Stimulated activated CD8-positive, alpha-beta memory T cell treated with anti-CD3 and anti-CD28 coated beads, Interleukin-7, amount 100 ng/mL, for 48 hours (primary cell): Measurements from ENCODE around the gene S100A5.

Source experiments
- DNase-seq, 2 donors: peaks; one replicate each; pipeline ENCODE4 v3.0.0-alpha.2; 2020; ENCODE audit warnings: low read depth in 1 of 2; ENCODE audit errors: extremely low read depth in 1 of 2

Gene S100A5

DNA sequence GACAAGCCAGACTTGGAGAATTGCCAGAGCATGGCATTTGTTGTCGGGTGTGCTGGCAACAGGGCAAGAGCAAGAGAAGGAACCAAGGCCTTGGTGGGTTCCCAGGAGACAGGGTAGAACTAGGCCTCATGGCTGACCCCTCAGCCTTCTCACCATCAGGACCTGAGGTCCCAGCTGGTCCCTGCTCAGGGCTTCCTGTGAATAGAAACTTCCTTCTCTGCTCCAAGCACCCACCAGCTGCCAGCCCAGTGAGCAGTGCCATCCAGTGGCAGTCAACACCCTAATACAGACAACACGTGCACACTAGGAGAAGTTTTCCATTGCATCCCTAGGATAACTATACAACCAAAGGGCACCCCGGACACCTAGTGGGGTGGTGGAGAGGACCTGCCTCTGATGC is 27.7 kb downstream of the S100A5 start:
- DNase-seq = no peak

DNA sequence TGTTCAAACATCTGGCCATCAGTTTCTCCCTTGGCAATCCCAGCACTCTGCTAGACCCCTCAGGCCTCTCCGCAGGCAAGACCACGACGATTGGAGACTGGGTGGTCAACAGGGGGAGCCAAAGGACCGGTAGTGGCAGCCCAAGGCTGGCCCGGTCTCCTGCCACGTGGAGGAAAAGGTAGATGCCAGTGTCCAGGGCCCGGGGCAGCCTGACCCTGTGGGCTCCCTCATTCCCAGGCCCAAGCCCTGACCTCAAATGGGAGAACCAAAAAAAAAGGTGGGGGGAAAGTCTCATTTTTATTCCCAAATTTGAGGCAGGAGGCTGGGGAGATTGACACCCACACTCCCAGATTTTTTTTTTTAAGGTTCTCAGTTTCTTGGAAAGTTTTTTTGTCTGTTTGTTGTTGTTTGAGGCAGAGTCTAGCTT is 29.7 kb downstream of the S100A5 start:
- peak; percentile 43 to 74 for DNase-seq

DNA sequence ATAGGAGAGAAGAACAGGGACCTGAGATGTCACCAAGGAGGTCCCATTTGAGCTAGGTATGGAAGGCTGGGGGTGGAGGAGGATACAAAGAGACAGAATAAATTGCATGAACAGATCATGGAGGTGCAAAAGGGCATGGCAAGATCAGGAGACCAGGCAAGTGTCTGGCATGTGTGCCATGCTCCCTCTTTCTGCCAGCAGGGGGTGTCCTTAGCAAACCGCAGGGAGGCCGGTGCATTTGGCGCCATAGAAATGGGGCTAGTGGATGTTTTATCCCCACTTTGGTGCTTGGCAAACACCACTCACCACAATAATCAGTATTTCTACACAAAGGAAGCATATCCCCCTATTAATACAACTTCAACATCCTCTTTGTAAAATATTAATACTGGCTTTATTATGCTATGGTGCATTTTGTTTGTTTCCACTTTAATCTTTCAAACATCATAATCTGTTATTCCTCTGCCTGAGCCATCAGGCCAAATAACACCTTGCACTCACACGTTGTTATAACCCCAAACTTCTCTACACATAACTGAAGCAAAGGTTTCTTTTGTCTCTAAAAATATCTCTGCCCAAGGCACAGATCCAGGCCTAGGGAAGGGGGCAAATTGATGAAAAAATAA is 30.9 kb downstream of the S100A5 start:
- DNase-seq = peak; percentile 45 to 51

DNA sequence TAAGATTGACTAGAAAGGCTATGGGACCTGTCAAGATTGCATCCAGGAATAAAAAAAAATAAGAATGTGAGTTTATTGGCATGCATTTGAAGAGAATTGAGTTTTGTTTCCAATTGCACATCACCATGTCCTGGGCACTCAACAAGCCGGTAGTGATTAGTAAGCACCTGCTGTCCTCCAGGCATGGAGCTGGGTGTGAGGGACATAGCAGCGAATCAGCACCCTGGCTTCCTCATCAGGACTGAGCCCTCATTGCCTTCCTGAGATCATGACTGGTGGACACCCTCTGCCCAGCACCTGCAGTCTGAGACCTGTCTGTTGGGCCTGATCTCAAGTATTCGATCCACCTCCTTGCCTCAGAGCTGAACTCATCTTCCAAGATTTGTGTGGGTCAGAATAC is 31.7 kb downstream of the S100A5 start:
- no peak for DNase-seq

DNA sequence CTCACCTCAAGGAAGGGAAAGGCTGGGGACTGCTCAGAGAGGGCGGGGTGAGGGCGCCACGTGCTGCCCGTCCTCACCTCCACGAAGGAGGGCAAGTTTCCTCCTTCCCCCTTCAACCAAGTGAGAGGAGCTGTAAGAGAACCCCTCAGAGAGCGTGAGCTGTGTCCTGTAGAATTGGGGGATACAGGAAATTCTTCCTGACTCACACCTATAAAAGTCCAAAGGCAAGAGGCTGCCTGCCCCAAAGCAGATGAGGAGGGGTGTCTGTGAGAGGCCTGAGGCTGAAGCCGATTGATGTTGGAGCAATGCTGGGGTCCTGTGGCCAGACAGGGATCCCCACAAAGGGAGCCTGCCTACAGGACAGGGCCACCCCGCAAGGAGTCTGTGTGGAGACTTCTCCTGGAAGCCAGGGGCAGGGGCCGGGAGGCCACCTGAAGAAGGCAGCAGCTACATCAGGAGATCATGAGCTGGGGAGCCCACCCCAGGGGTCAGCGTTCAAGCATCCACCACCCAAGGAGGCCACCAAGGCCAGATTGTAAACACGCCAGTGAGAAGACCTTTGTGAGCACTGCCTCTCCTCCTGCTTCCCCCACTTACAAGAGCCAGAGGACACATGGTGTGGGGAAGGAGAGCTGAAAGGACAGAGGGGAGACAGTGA is 32.7 kb downstream of the S100A5 start:
- DNase-seq = no peak

DNA sequence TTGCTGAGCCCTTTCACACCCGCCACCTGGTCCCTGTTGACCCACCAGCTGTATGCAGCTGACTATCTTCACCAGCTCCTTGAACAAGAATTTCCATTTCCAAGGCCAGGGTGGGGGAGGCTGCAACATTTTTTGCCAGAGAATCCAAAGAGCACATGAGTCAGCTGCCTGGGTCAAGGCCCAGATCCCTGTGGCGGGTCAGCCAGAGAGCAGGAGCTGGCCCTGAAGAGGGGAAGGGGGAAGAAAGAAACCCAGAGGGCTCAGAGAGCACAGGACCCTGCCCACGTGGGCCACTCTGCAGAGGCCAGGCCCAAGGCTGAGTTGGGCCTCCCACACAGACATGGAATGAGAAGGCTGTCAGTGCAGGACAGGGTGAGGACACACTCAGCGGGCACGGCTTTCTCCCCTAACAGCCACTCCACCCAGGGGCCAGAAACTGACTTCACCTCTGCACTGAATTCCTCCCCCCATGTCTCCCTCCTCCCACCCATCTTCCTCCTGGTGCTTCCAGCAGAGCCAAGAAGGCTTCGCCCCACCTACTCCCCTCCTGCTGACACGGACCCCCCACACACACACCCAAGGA is 33.8 kb downstream of the S100A5 start:
- DNase-seq = no peak

DNA sequence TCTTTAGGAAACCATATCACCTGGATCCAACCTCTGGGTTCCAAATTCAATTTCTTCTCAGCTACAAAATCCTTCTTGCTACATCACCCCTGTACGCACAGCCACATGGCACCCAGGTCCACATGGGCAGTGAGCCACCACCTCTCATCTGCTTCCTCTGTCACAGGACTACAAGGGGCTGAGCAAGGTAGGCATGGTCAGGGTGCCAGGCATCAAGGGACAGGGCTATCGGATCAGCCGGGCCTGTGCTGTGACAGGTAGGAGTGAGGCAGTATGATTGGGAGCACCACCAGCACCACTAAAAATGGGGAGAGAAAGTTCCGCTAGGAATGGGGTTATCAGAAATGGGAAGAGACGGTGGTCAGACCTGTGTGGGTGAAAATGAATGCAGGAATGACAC is 34.3 kb downstream of the S100A5 start:
- no peak for DNase-seq

DNA sequence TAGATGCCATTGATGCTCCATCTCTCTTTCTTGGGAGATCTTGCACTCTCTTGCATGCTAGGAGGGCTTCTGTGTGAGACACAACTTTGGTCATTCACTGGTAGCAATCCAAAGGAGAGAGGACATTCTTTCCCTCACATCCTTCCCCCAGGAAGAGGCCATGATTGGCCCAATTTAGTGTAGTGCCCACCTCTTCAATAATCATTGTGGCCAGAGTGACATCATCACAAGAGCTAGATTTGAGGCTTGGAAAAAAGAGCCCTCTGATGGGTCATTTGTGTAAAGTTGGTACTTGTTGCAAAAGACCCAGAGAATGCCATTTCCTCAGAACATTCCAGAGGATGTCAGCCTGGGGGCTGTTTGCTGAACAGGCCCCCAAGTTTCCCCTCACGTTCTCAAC is 35.2 kb downstream of the S100A5 start:
- DNase-seq = no peak

DNA sequence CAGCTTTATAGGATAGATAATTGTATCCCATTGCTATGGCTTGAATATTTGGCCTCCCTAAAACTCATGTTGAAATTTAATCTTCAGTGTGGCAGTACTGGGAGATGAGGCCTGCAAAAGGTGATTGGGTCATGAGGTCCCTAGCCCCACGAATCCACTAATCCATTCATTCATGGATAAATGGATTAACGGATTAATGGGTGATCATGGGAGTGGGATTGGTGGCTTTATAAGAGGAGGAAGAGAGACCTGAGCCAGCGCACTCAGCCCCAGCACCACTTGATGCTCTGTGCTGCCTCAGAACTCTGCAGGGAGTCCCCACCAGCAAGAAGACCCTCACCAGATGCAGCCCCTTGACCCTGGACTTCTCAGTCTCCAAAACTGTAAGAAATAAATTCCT is 37.0 kb downstream of the S100A5 start:
- no peak for DNase-seq

DNA sequence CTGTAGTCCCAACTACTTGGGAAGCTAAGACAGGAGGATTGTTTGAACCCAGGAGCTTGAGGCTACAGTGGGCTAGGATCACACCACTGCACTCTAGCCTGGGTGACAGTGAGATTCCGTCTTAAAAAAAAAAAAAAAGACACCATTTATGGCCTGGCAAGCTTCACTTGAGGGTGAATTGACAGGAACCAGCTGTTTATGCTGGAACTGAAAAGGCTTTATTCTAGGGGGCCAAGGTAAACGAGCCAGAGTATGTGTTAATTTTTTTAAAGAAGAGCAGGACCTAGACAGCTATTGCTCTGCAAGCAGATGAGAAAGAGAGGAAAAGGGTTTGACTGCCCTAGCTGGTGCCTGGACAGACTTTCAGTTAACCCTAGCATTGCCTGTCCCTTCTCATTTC is 42.0 kb downstream of the S100A5 start:
- DNase-seq = no peak

DNA sequence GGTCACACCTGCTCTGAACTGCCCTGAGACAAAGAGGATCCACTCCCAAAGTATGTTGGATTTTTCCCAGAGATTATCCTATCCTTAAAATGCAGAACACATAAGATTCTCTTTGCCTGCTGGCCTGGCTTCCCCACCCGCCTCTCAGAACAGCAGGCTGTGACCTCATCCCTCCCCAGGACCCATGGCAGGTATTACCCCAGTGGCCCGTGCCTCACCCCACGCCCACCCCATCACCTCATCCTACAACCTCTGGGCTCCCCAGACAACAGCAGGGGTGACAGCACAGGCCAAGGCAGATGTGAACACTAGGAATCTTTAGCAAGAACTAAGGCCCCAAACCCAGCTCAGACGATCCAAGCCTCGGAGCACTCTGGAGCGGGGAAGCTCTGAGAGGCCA is 45.2 kb downstream of the S100A5 start:
- DNase-seq = no peak

DNA sequence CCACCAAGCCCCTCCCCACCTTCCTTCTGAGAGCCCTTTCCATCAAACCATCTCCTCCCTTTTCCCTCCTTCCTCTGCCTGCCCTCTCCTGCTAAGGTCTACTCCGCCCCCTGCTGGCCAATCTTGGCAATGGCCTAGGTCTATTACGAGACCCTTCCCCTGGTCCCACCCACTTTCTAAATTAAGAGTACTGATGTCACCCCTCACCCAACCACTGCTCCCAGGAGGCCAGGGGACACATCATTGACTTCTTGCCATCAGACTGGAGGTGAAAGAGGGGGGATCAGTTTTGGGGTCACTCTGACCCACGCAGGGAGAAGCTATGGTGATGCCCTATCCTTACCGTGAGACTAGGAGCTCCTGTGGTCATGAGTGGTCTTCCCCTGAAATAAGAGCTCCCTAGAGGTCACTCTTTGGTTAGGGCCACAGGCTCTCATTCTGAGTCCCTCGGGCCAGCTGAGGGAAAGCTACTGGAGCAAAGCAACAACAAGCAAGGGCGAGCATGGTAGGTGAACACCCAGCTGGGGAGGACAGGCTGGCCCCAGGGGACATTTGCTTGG is 45.7 kb downstream of the S100A5 start:
- peak; percentile 37 to 75 for DNase-seq

DNA sequence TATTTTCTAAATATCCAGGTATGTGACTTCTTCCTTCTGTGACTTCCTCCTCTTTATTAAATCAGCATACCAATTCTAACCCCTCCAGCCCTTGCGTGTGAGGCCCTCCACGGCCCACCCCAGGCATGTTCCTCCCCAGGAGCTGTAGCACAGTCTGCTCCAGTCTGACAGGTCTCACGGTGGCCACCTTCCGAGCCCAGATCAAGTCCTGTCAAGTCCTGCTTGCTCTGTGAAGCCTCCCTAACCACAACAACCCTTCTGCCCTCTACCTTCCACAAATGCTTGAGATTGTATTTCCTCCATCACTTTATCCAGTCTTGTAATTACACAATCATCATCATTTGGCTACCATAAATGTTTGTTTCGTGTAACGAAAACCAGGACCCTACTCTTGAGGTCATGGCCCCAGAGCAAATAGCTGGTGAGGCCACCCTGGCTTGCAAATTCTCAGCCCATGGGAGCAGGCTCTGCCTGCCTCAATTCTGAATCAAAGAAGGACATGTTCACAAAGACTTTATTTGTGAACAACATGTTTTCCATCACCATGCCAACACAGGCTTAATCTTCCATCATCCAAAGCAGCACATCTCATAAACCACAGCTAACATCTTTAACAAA is 47.3 kb downstream of the S100A5 start:
- no peak for DNase-seq

DNA sequence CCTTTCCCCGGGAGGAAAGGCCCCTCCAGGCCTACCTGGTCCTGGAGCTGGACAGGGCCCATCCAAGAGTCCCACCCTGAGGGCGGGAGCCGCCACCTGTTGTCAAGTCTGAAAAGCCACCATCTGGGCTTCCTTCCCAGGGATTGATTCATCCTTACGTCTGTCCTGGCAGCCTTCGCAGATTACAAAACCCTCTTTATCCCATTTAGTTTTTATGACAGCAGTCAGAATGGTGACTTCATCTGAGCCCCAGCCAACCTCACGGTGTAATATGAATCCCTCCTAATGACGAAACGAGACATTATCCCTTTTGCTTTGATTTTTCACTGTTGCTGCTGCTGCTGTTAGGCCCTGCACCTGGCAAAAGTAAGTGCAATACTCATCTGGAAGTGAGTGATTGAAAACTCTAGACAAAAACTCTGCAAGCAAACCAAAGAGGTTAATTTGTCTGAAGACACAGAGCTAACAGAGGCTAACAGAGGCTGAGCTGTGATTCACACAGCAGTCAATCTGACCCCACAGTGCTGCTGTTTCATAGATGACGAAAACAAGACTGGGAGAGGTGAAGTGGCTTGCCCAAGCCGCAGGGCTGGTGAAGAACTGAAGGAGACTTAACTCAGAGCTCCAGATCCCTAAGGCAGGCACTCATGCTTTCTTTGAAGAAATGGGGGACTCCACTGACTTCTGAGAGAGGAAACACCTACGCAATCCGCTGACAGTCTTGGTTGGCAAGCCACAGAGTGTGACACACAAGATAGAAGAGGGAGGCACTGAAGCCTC is 50.3 kb downstream of the S100A5 start:
- no peak for DNase-seq

DNA sequence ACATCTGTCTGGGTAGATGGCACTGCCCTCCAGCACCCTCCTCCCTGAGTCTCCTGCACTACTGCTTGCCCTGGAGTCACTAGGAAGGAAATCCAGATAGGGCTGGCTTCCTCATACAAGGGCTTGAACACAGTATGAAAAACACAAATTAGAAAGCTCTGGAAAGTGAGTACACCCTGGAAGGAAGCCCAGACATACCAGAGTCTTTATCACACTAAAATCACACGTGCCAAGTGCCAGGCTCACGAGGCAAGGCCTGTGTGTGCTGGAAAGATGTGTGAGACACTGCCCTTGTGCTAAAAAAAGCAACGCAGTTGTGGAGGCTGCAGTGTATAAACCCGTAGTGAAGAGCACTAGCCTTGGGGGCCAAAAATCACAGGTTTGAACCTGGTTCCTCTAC is 52.0 kb downstream of the S100A5 start:
- no peak for DNase-seq

DNA sequence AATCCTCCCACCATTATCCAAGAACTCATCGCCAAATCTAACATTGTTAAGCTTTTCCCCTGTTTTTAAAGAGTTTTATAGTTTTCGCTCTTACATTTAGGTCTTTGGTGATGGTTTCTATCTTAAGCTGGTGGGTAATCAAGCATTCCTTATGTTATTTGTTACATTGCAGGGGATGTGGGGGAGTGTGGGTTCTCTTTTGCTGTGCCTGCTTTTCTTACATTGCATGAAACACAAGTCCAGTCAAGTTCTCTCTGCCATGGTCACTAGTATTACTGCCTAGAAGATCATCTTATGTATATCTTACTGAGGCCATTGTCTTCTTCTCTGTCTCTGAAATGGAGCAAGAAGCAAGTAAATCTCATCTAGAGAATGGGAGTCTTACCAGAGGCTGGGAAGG is 53.0 kb downstream of the S100A5 start:
- no peak for DNase-seq
